ENCODE data around the gene CRHR1.

GRCh38 chr17:45789874-45790273 is 5.8 kb downstream of the CRHR1 start:
- TF ChIP-seq TAF1 (IDR thresholded peaks at IDR 0.05; ENCODE audit: borderline replicate concordance, insufficient read depth, low read length) (no peak), REST (IDR thresholded peaks at IDR 0.05; ENCODE audit: insufficient read depth in 1 of 2, low read depth in 2 of 2, low read length in 2 of 2) (no peak), SIN3A (IDR thresholded peaks at IDR 0.05; ENCODE audit: borderline replicate concordance, insufficient read depth, low read length) (no peak), POLR2AphosphoS5 (IDR thresholded peaks at IDR 0.05; ENCODE audit: low read depth, low read length) (no peak), FOXP2 (optimal IDR thresholded peaks at IDR 0.05; ENCODE audit: borderline replicate concordance, extremely low read depth, extremely low read length, insufficient read depth) (no peak)

Data from PFSK-1 (cell line).